Tibial nerve (tissue), 4 donors: ENCODE measurements around the gene CDH4.

ENCODE experiments used
- EP300 ChIP-seq, 2 donors: sonication (generic); formaldehyde crosslinking; IDR thresholded peaks; one replicate each; pipeline ENCODE4 v1.6.1; 2017; ENCODE audit warnings: antibody characterized with exemption in 2 of 2, mild to moderate bottlenecking in 1 of 2
- POLR2A ChIP-seq, 2 donors: fragments of 450-650 bp; IDR thresholded peaks; one replicate each; pipeline ENCODE4 v1.6.1; 2017; ENCODE audit warnings: antibody characterized with exemption in 2 of 2, mild to moderate bottlenecking in 2 of 2, moderate library complexity in 2 of 2
- TF ChIP-seq, protein P1 (sequence below), 5 experiments: fragments of 200-600 bp in 3 of 5; fragments of 450-650 bp in 2 of 5; sonication (generic) in 3 of 5; IDR thresholded peaks; one replicate each; pipeline ENCODE4 v1.5.1; 2016 to 2019; ENCODE audit warnings: antibody characterized with exemption in 5 of 5, mild to moderate bottlenecking in 3 of 5, moderate library complexity in 2 of 5

DNA sequence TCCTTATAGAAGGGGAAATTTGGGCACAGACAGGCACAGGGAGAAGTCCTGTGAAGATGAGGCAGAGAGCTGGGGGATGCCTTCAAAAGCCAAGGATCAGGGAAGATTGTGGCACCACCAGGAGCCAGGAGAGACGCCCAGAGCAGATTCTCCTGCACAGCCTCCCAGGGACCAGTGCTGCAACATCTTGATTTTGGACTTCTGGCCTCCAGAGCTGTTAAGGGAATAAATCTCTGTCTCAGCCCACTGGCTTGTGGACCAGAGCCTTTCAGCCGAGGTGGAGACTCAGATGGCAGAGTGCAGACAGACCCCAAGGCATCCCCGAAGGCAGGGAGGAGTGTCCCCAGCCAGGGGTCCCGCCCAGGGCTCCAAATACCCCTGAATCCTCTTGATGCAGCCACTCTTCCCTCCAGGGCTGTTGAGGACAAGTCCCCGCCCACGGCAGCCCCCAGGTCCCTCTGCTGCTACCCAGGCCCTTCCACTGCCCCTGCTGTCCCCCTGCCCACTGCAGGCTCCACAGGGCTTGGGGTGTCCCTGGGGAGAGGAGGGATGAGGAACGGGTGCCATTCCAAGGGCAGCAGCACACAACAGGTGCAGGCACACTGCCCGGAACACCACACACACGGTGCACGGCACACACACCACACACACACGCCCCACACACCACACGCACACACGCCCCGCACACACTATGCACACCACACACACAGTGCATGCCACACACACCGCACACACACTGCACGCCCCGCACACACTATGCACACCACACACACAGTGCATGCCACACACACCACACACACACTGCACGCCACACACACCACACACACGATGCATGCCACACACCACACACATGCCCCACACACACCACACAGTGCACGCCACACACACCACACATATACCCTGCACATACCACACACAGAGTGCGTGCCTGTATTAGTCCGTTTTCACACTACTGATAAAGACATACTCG, 502.2 kb downstream of the CDH4 start:
- no peak for TF ChIP-seq POLR2A (IDR thresholded peaks at IDR 0.05)
- TF ChIP-seq, protein P1, sequence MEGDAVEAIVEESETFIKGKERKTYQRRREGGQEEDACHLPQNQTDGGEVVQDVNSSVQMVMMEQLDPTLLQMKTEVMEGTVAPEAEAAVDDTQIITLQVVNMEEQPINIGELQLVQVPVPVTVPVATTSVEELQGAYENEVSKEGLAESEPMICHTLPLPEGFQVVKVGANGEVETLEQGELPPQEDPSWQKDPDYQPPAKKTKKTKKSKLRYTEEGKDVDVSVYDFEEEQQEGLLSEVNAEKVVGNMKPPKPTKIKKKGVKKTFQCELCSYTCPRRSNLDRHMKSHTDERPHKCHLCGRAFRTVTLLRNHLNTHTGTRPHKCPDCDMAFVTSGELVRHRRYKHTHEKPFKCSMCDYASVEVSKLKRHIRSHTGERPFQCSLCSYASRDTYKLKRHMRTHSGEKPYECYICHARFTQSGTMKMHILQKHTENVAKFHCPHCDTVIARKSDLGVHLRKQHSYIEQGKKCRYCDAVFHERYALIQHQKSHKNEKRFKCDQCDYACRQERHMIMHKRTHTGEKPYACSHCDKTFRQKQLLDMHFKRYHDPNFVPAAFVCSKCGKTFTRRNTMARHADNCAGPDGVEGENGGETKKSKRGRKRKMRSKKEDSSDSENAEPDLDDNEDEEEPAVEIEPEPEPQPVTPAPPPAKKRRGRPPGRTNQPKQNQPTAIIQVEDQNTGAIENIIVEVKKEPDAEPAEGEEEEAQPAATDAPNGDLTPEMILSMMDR (IDR thresholded peaks at IDR 0.05) = no peak
- no peak for TF ChIP-seq EP300 (IDR thresholded peaks at IDR 0.05)
